Measurements from ENCODE around the gene SLC38A6. TPM values are rescaled to one million over a fixed set of nuclear protein-coding genes. Genes with fewer than 3 reads are reported as not detected.

Gene SLC38A6
- total and polyA plus RNA-seq, 9 of the 15 experiments (the other 6 are each of a cell fraction or from before 2014, with no cell fraction given): 9.8 to 40.3 (median 17.6) TPM

DNA sequence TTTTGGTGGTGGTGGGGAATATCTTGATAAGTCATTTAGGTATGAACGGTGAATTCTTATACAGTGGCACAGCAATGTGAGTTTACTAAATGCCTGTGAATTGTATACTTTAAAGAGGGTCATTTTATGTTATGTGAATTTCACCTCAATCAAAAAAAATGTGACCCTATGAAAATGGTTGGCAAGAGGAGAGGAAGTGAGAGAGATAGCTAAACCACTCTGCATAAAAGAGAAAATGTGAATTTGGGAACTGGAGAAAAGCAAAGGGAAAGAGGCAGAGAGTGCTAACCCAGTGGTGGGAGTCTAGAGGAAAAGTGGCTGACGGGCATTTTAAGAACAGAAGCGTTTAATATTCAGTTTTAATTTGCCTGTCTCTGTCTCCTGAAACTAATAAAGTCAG lies 93.8 kb downstream of the SLC38A6 start (continued):
- TF ChIP-seq JUN (IDR thresholded peaks at IDR 0.05; ENCODE audit: borderline replicate concordance, low read depth, low read length) (no peak), JUN (CRISPR knock-in tag; IDR thresholded peaks at IDR 0.05; ENCODE audit: borderline replicate concordance) (no peak), HDAC1 (IDR thresholded peaks at IDR 0.05) (no peak), DACH1 (IDR thresholded peaks at IDR 0.05; ENCODE audit: partially characterized antibody) (no peak), MTA1 (IDR thresholded peaks at IDR 0.05; ENCODE audit: borderline replicate concordance) (no peak)
- TF ChIP-seq, protein P1, sequence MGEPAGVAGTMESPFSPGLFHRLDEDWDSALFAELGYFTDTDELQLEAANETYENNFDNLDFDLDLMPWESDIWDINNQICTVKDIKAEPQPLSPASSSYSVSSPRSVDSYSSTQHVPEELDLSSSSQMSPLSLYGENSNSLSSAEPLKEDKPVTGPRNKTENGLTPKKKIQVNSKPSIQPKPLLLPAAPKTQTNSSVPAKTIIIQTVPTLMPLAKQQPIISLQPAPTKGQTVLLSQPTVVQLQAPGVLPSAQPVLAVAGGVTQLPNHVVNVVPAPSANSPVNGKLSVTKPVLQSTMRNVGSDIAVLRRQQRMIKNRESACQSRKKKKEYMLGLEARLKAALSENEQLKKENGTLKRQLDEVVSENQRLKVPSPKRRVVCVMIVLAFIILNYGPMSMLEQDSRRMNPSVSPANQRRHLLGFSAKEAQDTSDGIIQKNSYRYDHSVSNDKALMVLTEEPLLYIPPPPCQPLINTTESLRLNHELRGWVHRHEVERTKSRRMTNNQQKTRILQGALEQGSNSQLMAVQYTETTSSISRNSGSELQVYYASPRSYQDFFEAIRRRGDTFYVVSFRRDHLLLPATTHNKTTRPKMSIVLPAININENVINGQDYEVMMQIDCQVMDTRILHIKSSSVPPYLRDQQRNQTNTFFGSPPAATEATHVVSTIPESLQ (CRISPR knock-in tag; IDR thresholded peaks at IDR 0.05): no peak
- TF ChIP-seq, protein P2, sequence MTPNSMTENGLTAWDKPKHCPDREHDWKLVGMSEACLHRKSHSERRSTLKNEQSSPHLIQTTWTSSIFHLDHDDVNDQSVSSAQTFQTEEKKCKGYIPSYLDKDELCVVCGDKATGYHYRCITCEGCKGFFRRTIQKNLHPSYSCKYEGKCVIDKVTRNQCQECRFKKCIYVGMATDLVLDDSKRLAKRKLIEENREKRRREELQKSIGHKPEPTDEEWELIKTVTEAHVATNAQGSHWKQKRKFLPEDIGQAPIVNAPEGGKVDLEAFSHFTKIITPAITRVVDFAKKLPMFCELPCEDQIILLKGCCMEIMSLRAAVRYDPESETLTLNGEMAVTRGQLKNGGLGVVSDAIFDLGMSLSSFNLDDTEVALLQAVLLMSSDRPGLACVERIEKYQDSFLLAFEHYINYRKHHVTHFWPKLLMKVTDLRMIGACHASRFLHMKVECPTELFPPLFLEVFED (CRISPR knock-in tag; conservative IDR thresholded peaks at IDR 0.05): no peak

DNA sequence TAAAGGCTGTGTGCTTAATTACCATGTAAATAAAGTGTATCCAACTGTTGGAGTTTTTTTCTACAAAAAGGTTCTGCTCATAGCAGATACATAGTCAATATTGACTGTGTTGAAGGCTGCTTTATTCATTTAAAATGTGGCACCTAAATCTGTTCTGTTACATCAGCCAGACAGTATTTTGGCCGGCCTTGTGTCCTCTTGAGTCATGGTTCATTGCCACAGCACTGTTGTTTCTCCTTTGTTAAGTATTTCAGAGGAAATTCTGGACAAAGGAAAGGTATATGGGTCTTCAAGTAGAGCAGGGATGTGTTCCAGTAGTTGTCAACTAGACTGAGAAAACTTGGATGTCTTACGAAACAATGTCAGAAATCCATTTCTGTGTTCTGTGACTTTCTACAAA lies 95.5 kb downstream of the SLC38A6 start:
- no peak overlapping the region for H2AFZ ChIP-seq (ENCODE audit: low read depth, low read length)
- no peaks in the 10 kb centered on the region for H3K79me2 ChIP-seq (ENCODE audit: control insufficient read depth, insufficient read depth, low read length)
- WGBS (ENCODE audit: insufficient coverage, low coverage, missing lambda C conversion rate): 70% methylated on average over 2 of the region's 2 CpGs
- H3K4me1 ChIP-seq (replicated peaks in 1 of 2; ENCODE audit: control insufficient read depth in 2 of 2, insufficient read depth in 2 of 2, low read length in 2 of 2): no peaks in the 10 kb centered on the region
- H3K4me3 ChIP-seq: no peak overlapping the region
- no peak overlapping the region for H3K9ac ChIP-seq (ENCODE audit: insufficient read depth in 1 of 2, low read depth in 2 of 2, low read length in 2 of 2)
- no peaks in the 10 kb centered on the region for H3K27me3 ChIP-seq (ENCODE audit: control insufficient read depth in 2 of 2, insufficient read depth in 2 of 2, low read length in 2 of 2)
- H3K36me3 ChIP-seq (ENCODE audit: control insufficient read depth, insufficient read depth, low read length): no peaks in the 10 kb centered on the region
- in situ Hi-C loops (cut with MboI): no loop called here
- no peak for TF ChIP-seq PHF20 (IDR thresholded peaks at IDR 0.05; ENCODE audit: partially characterized antibody)
- TF ChIP-seq TBL1XR1 (IDR thresholded peaks at IDR 0.05; ENCODE audit: low read length in 2 of 2): no peak
- TF ChIP-seq COPS2 (conservative IDR thresholded peaks at IDR 0.05): no peak
- ATAC-seq (no peak), FAIRE-seq (no peak), DNase-seq (ENCODE audit: extremely low read depth in 1 of 4, low spot score in 3 of 4) (no peak)
- intact Hi-C loops (cut with micrococcal nuclease): no loop called here
- H3K9me3 ChIP-seq (replicated peaks; ENCODE audit: control insufficient read depth, insufficient read depth, low read depth, low read length): no peaks in the 10 kb centered on the region
- H3K27ac ChIP-seq (ENCODE audit: extremely low read depth, low read depth, low read length): no peak overlapping the region
- no peaks in the 10 kb centered on the region for H3K9me1 ChIP-seq (ENCODE audit: control insufficient read depth, insufficient read depth, low read length)
- no peaks in the 10 kb centered on the region for H4K20me1 ChIP-seq (replicated peaks; ENCODE audit: control insufficient read depth, insufficient read depth, low read length)
- CTCF ChIA-PET (ENCODE audit: low intra/inter-chr PET ratio): no interaction called here
- no peak overlapping the region for H3K4me2 ChIP-seq (ENCODE audit: insufficient read depth, low read length)
- BruUV-seq (replicated peaks): no TSS peak
- POLR2A ChIA-PET: no interaction called here

Measured in K562 (cell line).